HepG2 (cell line): ENCODE data around the gene PSMD9. TPM values are rescaled to one million over a fixed set of nuclear protein-coding genes. Genes with fewer than 3 reads are reported as not detected.
A peak's percentile ranks its signal among the peaks of the same experiment; 100 is the strongest.

ENCODE experiments used
- CHD2 ChIP-seq: IDR thresholded peaks from 2 replicates; pipeline ENCODE4 v1.6.1; 2011; ENCODE audit warnings: low read depth, low read length, improper control_type of control experiment
- IRX3 ChIP-seq: sonication (generic); formaldehyde crosslinking; IDR thresholded peaks from 2 replicates; pipeline ENCODE4 v1.8.1; 2023; ENCODE audit warnings: mild to moderate bottlenecking, low read depth, missing genetic modification reagents, borderline replicate concordance
- ISX ChIP-seq: sonication (generic); formaldehyde crosslinking; conservative IDR thresholded peaks from 2 replicates; pipeline ENCODE4 v1.5.0; 2020; ENCODE audit warnings: missing genetic modification reagents
- KDM2A ChIP-seq: sonication (generic); formaldehyde crosslinking; IDR thresholded peaks from 2 replicates; pipeline ENCODE4 v1.4.0; 2020; ENCODE audit warnings: low read depth, missing genetic modification reagents, borderline replicate concordance
- KMT2B ChIP-seq: IDR thresholded peaks from 2 replicates; pipeline ENCODE4 v1.6.1; 2016; ENCODE audit warnings: missing genetic modification reagents, missing compliant biosample characterization
- MTF1 ChIP-seq: sonication (generic); formaldehyde crosslinking; IDR thresholded peaks from 2 replicates; pipeline ENCODE4 v1.5.0; 2020; ENCODE audit warnings: missing genetic modification reagents
- NR2C2 ChIP-seq: sonication (generic); formaldehyde crosslinking; IDR thresholded peaks from 2 replicates; pipeline ENCODE4 v1.4.0; 2020; ENCODE audit warnings: missing genetic modification reagents, mild to moderate bottlenecking, moderate library complexity, borderline replicate concordance
- STAG1 ChIP-seq: sonication (generic); formaldehyde crosslinking; IDR thresholded peaks from 2 replicates; pipeline ENCODE4 v1.4.0; 2020; ENCODE audit warnings: missing genetic modification reagents
- THYN1 ChIP-seq: sonication (generic); formaldehyde crosslinking; IDR thresholded peaks from 2 replicates; pipeline ENCODE4 v1.8.1; 2023; ENCODE audit warnings: low read depth, mild to moderate bottlenecking, moderate library complexity, missing genetic modification reagents, borderline replicate concordance
- YY1 ChIP-seq: IDR thresholded peaks from 2 replicates; pipeline ENCODE4 v1.6.1; 2011; ENCODE audit warnings: low read length, low read depth, moderate library complexity, mild to moderate bottlenecking; ENCODE audit not compliant: insufficient read depth, insufficient replicate concordance
- ZBTB3 ChIP-seq: sonication (generic); formaldehyde crosslinking; IDR thresholded peaks from 2 replicates; pipeline ENCODE4 v1.4.0; 2020; ENCODE audit warnings: low read depth, mild to moderate bottlenecking, moderate library complexity, missing genetic modification reagents, borderline replicate concordance
- ZNF225 ChIP-seq: sonication (generic); formaldehyde crosslinking; IDR thresholded peaks from 2 replicates; pipeline ENCODE4 v1.4.0; 2020; ENCODE audit warnings: mild to moderate bottlenecking, missing genetic modification reagents
- ZNF30 ChIP-seq: sonication (generic); formaldehyde crosslinking; IDR thresholded peaks from 2 replicates; pipeline ENCODE4 v1.5.0; 2020; ENCODE audit warnings: mild to moderate bottlenecking, missing genetic modification reagents
- ZNF629 ChIP-seq: sonication (generic); formaldehyde crosslinking; conservative IDR thresholded peaks from 2 replicates; pipeline ENCODE4 v1.5.0; 2020; ENCODE audit warnings: missing genetic modification reagents
- ZNF883 ChIP-seq: sonication (generic); formaldehyde crosslinking; IDR thresholded peaks from 2 replicates; pipeline ENCODE4 v1.5.1; 2020; ENCODE audit warnings: mild to moderate bottlenecking, missing genetic modification reagents; ENCODE audit errors: not compliant biosample characterization
- polyA plus RNA-seq, 8 experiments: library from polyadenylated mRNA; depleted of rRNA in 3 of 8; stranded (reverse) in 7 of 8; unstranded in 1 of 8; fragments of >200 nt; fragmentation: Illumina TruSeq in 4 of 8; extraction: Trizol in 4 of 8; gene quantifications; 2 replicates each; pipeline versions ENCODE4 v1.2.1 to v1.2.3, GENCODE V29; 2011 to 2016; ENCODE audit warnings: low read depth in 4 of 8, missing spikeins in 1 of 8, mixed read lengths in 1 of 8; ENCODE audit not compliant: insufficient read depth in 1 of 8
- total RNA-seq, 5 experiments: library from RNA; depleted of rRNA; stranded (reverse); fragments of >200 nt; fragmentation: Illumina TruSeq; extraction: Trizol; gene quantifications; 2 replicates each; pipeline ENCODE4 v1.2.3, GENCODE V29; 2016; ENCODE audit warnings: low read depth in 1 of 5
- TF ChIP-seq, protein P1 (sequence below): IDR thresholded peaks from 2 replicates; pipeline ENCODE4 v1.6.1; 2016; ENCODE audit warnings: low read depth, control low read depth
- TF ChIP-seq, protein P2 (sequence below): sonication (generic); formaldehyde crosslinking; conservative IDR thresholded peaks from 2 replicates; pipeline ENCODE4 v1.8.0; 2022; ENCODE audit warnings: low read depth, missing genetic modification reagents
- TF ChIP-seq, protein P3 (sequence below): sonication (generic); formaldehyde crosslinking; IDR thresholded peaks from 2 replicates; pipeline ENCODE4 v1.5.0; 2020; ENCODE audit warnings: mild to moderate bottlenecking, missing genetic modification reagents
- TF ChIP-seq, protein P4 (sequence below): sonication (generic); formaldehyde crosslinking; IDR thresholded peaks from 2 replicates; pipeline ENCODE4 v1.4.0; 2020; ENCODE audit warnings: missing genetic modification reagents, borderline replicate concordance

The PSMD9 gene
- total and polyA plus RNA-seq, 2 of the 13 experiments (the other 11 are each of a cell fraction or from before 2014, with no cell fraction given) = 41.4 to 61.1 TPM

DNA sequence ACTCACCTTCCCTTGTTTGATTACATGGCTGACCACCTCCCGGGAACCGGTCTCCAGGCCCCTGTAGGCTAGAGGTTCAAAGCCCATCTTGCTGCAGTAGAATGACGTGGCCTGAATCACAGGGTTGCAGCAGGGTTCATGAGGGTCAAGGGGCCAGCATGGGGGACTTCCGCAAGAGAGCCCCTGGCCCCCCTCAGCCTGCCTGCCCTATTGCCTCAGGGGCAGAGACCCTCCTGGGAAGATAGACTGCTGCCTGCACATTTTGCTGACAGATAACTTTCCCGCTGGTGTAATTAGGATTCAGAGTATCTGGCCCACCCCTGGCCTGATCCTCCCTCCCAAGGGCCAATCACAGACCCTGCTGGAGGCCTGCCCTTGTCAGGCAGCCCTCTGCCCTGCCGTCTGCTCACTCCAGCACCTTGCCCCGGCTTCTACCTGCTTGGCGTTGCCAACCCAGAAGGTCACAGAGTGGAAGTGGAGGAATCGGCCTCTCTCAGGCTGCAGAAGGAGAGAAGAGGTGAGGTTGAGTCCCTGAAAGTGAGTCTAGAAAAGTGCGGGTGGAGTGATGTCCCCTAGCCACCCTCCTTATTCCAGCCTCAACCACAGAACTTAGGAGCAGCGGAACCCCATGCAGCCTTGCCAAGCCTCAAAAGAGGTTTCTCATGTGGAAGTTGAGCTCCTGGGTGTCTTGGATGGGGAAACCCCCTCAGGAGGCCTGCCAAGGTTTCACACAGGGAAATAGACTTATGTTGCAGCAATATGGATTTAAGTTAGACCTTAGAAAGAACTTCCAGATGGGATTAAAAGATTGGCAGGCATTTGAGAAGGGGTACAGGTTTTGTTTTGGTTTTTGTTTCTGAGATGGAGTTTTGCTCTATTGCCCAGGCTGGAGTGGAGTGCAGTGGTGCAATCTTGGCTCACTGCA is 31.0 kb upstream of the PSMD9 start (continued):
- TF ChIP-seq, protein P1, sequence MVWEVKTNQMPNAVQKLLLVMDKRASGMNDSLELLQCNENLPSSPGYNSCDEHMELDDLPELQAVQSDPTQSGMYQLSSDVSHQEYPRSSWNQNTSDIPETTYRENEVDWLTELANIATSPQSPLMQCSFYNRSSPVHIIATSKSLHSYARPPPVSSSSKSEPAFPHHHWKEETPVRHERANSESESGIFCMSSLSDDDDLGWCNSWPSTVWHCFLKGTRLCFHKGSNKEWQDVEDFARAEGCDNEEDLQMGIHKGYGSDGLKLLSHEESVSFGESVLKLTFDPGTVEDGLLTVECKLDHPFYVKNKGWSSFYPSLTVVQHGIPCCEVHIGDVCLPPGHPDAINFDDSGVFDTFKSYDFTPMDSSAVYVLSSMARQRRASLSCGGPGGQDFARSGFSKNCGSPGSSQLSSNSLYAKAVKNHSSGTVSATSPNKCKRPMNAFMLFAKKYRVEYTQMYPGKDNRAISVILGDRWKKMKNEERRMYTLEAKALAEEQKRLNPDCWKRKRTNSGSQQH = no peak
- TF ChIP-seq ISX = no peak
- TF ChIP-seq THYN1 = no peak
- no peak for TF ChIP-seq KMT2B (CRISPR knock-in tag)
- TF ChIP-seq, protein P2, sequence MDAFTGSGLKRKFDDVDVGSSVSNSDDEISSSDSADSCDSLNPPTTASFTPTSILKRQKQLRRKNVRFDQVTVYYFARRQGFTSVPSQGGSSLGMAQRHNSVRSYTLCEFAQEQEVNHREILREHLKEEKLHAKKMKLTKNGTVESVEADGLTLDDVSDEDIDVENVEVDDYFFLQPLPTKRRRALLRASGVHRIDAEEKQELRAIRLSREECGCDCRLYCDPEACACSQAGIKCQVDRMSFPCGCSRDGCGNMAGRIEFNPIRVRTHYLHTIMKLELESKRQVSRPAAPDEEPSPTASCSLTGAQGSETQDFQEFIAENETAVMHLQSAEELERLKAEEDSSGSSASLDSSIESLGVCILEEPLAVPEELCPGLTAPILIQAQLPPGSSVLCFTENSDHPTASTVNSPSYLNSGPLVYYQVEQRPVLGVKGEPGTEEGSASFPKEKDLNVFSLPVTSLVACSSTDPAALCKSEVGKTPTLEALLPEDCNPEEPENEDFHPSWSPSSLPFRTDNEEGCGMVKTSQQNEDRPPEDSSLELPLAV (CRISPR knock-in tag) = no peak
- TF ChIP-seq, protein P3, sequence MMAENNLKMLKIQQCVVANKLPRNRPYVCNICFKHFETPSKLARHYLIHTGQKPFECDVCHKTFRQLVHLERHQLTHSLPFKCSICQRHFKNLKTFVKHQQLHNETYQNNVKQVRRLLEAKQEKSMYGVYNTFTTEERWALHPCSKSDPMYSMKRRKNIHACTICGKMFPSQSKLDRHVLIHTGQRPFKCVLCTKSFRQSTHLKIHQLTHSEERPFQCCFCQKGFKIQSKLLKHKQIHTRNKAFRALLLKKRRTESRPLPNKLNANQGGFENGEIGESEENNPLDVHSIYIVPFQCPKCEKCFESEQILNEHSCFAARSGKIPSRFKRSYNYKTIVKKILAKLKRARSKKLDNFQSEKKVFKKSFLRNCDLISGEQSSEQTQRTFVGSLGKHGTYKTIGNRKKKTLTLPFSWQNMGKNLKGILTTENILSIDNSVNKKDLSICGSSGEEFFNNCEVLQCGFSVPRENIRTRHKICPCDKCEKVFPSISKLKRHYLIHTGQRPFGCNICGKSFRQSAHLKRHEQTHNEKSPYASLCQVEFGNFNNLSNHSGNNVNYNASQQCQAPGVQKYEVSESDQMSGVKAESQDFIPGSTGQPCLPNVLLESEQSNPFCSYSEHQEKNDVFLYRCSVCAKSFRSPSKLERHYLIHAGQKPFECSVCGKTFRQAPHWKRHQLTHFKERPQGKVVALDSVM (CRISPR knock-in tag) = no peak
- TF ChIP-seq CHD2 = no peak
- TF ChIP-seq ZBTB3 (CRISPR knock-in tag) = no peak
- no peak for TF ChIP-seq ZNF883
- no peak for TF ChIP-seq IRX3 (CRISPR knock-in tag)
- no peak for TF ChIP-seq ZNF30 (CRISPR knock-in tag)
- TF ChIP-seq KDM2A (CRISPR knock-in tag) = peak; percentile 65; the same call in 1 of the 2 replicates
- TF ChIP-seq ZNF629 (CRISPR knock-in tag) = 0 out of 2 replicates have a peak, but pooled peaks have one; percentile 8
- TF ChIP-seq YY1 = peak; percentile 70
- TF ChIP-seq STAG1 (CRISPR knock-in tag) = 0 out of 2 replicates have a peak, but pooled peaks have one; percentile 7
- TF ChIP-seq ZNF225 = no peak
- TF ChIP-seq, protein P4, sequence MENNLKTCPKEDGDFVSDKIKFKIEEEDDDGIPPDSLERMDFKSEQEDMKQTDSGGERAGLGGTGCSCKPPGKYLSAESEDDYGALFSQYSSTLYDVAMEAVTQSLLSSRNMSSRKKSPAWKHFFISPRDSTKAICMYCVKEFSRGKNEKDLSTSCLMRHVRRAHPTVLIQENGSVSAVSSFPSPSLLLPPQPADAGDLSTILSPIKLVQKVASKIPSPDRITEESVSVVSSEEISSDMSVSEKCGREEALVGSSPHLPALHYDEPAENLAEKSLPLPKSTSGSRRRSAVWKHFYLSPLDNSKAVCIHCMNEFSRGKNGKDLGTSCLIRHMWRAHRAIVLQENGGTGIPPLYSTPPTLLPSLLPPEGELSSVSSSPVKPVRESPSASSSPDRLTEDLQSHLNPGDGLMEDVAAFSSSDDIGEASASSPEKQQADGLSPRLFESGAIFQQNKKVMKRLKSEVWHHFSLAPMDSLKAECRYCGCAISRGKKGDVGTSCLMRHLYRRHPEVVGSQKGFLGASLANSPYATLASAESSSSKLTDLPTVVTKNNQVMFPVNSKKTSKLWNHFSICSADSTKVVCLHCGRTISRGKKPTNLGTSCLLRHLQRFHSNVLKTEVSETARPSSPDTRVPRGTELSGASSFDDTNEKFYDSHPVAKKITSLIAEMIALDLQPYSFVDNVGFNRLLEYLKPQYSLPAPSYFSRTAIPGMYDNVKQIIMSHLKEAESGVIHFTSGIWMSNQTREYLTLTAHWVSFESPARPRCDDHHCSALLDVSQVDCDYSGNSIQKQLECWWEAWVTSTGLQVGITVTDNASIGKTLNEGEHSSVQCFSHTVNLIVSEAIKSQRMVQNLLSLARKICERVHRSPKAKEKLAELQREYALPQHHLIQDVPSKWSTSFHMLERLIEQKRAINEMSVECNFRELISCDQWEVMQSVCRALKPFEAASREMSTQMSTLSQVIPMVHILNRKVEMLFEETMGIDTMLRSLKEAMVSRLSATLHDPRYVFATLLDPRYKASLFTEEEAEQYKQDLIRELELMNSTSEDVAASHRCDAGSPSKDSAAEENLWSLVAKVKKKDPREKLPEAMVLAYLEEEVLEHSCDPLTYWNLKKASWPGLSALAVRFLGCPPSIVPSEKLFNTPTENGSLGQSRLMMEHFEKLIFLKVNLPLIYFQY (CRISPR knock-in tag) = no peak; the same call in 1 of the 2 replicates
- peak; percentile 93 for TF ChIP-seq NR2C2
- no peak for TF ChIP-seq MTF1 (CRISPR knock-in tag)
